Esophagus muscularis mucosa (tissue), 3 donors: ENCODE measurements around the gene PHKB.

Experiments used
- CTCF ChIP-seq, 3 experiments: fragments of 200-600 bp in 2 of 3; fragments of 450-650 bp in 1 of 3; sonication (generic) in 2 of 3; IDR thresholded peaks; one replicate each; pipeline ENCODE4 v1.5.1; 2017 to 2019; ENCODE audit warnings: antibody characterized with exemption in 3 of 3, mild to moderate bottlenecking in 2 of 3, moderate library complexity in 1 of 3
- EP300 ChIP-seq: sonication (generic); formaldehyde crosslinking; IDR thresholded peaks from one replicate; pipeline ENCODE4 v1.6.1; 2017; ENCODE audit warnings: antibody characterized with exemption

GRCh38 chr16:47465919-47466630 is 4.9 kb downstream of the PHKB start:
- TF ChIP-seq EP300 (no peak), CTCF (IDR thresholded peaks at IDR 0.05) (no peak)
